HEK293T (cell line): ENCODE measurements around the gene PRR29.

Source experiments
- ARNT ChIP-seq: fragments of 450-650 bp; IDR thresholded peaks from 2 replicates; pipeline ENCODE4 v1.6.1; 2017; ENCODE audit warnings: mild to moderate bottlenecking
- BHLHE40 ChIP-seq: fragments of 450-650 bp; IDR thresholded peaks from 2 replicates; pipeline ENCODE4 v1.6.1; 2016; ENCODE audit warnings: mild to moderate bottlenecking, moderate library complexity, borderline replicate concordance
- CTBP1 ChIP-seq: fragments of 450-650 bp; IDR thresholded peaks from 2 replicates; pipeline ENCODE4 v1.6.1; 2016; ENCODE audit warnings: borderline replicate concordance
- FOXA1 ChIP-seq: fragments of 450-650 bp; IDR thresholded peaks from 2 replicates; pipeline ENCODE4 v1.6.1; 2016; ENCODE audit warnings: mild to moderate bottlenecking
- FOXK2 ChIP-seq: fragments of 450-650 bp; IDR thresholded peaks from 2 replicates; pipeline ENCODE4 v1.6.1; 2016; ENCODE audit warnings: mild to moderate bottlenecking
- HDGF ChIP-seq: fragments of 450-650 bp; IDR thresholded peaks from 2 replicates; pipeline ENCODE4 v1.6.1; 2017; ENCODE audit warnings: antibody characterized with exemption, borderline replicate concordance
- LEF1 ChIP-seq: fragments of 450-650 bp; IDR thresholded peaks from 2 replicates; pipeline ENCODE4 v1.6.1; 2017; ENCODE audit warnings: mild to moderate bottlenecking, borderline replicate concordance
- PKNOX1 ChIP-seq: fragments of 450-650 bp; IDR thresholded peaks from 2 replicates; pipeline ENCODE4 v1.6.1; 2016
- SP1 ChIP-seq: fragments of 450-650 bp; IDR thresholded peaks from 2 replicates; pipeline ENCODE4 v1.6.1; 2017
- SUZ12 ChIP-seq: fragments of 450-650 bp; IDR thresholded peaks from 2 replicates; pipeline ENCODE4 v1.6.1; 2016; ENCODE audit warnings: mild to moderate bottlenecking
- TARDBP ChIP-seq: fragments of 450-650 bp; IDR thresholded peaks from 2 replicates; pipeline ENCODE4 v1.6.1; 2016

- no peak for TF ChIP-seq SUZ12
- TF ChIP-seq HDGF: no peak
- TF ChIP-seq CTBP1: no peak
- TF ChIP-seq PKNOX1: no peak
- TF ChIP-seq BHLHE40: no peak
- TF ChIP-seq LEF1: no peak
- no peak for TF ChIP-seq SP1
- TF ChIP-seq FOXK2: no peak
- TF ChIP-seq ARNT: no peak
- TF ChIP-seq TARDBP: no peak
- no peak for TF ChIP-seq FOXA1
Observed at GRCh38 chr17:63985387-63986140, 12.6 kb upstream of the PRR29 start.
